ENCODE results near the gene NFKB2.

The NFKB2 gene

DNA sequence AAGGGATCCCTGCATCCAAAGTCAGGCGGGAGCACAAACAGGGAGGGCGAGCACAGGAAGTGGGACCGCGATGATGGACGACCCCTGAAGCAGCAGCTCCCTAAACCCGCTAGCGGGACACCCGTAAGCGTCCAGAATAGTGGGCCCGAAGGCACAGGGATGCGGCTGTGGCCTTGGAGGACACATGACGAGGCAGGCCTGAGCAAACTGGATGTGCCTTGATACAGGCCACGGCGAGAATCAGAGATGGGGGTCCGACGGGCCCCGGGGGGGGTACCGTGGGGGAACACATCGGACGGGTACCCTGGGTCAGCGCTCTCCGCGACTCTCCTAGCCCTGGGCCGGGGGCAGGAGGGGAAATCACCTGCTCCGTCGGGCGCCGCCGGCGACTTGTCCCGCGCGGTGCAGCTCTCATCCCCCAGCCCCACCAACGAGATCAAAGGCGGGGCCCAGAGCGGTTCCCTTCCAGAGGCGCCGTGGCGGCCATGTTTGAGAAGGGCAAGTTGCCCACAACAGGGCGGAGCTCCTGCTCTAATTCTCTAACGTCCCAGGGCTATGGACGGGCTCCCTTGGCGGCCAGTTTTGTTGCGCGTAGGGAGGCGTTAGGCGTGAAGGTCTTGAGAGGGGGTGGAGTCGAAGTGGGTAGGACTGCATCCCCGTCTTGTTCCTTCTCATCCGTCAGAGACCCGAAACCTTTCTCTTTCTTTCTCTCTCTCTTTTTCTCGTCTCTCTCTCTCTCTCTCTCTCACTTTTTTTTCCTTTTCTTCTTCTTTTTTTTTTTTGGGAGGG lies 36.9 kb downstream of the NFKB2 start, which contains the start of gene CUEDC2:
CUEDC2 (minus strand) TSS at position 413 of the 789 bp plus-strand sequence. CDS start 7,386 bp downstream, outside the sequence.
- TF ChIP-seq, protein P1, sequence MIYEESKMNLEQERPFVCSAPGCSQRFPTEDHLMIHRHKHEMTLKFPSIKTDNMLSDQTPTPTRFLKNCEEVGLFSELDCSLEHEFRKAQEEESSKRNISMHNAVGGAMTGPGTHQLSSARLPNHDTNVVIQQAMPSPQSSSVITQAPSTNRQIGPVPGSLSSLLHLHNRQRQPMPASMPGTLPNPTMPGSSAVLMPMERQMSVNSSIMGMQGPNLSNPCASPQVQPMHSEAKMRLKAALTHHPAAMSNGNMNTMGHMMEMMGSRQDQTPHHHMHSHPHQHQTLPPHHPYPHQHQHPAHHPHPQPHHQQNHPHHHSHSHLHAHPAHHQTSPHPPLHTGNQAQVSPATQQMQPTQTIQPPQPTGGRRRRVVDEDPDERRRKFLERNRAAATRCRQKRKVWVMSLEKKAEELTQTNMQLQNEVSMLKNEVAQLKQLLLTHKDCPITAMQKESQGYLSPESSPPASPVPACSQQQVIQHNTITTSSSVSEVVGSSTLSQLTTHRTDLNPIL (CRISPR knock-in tag; IDR thresholded peaks at IDR 0.05; ENCODE audit: low read depth): no peak
- TF ChIP-seq, protein P2, sequence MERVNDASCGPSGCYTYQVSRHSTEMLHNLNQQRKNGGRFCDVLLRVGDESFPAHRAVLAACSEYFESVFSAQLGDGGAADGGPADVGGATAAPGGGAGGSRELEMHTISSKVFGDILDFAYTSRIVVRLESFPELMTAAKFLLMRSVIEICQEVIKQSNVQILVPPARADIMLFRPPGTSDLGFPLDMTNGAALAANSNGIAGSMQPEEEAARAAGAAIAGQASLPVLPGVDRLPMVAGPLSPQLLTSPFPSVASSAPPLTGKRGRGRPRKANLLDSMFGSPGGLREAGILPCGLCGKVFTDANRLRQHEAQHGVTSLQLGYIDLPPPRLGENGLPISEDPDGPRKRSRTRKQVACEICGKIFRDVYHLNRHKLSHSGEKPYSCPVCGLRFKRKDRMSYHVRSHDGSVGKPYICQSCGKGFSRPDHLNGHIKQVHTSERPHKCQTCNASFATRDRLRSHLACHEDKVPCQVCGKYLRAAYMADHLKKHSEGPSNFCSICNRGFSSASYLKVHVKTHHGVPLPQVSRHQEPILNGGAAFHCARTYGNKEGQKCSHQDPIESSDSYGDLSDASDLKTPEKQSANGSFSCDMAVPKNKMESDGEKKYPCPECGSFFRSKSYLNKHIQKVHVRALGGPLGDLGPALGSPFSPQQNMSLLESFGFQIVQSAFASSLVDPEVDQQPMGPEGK (CRISPR knock-in tag; IDR thresholded peaks at IDR 0.05; ENCODE audit: borderline replicate concordance): peak; percentile 27; the same call in 1 of the 2 replicates

DNA sequence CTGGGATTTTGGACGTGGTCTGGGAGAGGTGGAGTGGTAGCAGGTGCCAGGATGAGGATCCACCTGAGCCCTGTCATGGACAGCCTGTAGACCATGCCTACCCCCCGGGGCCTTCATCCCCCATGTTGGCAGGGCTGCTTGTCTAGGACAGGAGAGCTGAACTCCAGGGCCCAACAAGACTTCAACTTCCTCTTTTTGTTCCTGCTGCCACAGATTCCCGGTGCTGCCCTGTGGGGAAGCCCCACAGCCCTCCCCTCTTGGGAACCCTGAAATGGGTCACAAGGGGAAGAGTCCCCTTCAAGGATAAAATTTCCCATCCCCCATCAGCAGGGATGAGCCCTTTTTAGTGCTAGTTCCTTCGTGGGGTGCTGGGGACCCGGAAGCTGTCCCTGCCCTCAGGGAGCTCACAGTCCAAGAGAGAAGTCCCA lies 38.1 kb downstream of the NFKB2 start:
- no peak for ATAC-seq
- TF ChIP-seq ESRRG (CRISPR knock-in tag; IDR thresholded peaks at IDR 0.05): no peak
- TF ChIP-seq TCF4 (CRISPR knock-in tag; IDR thresholded peaks at IDR 0.05; ENCODE audit: borderline replicate concordance): no peak
- TF ChIP-seq ZFP30 (CRISPR knock-in tag; IDR thresholded peaks at IDR 0.05): no peak
- no peak for TF ChIP-seq ISL1 (CRISPR knock-in tag; IDR thresholded peaks at IDR 0.05)
- TF ChIP-seq ZNF70 (CRISPR knock-in tag; IDR thresholded peaks at IDR 0.05): no peak
- TF ChIP-seq, protein P1 (CRISPR knock-in tag; IDR thresholded peaks at IDR 0.05; ENCODE audit: low read depth): no peak
- TF ChIP-seq, protein P3, sequence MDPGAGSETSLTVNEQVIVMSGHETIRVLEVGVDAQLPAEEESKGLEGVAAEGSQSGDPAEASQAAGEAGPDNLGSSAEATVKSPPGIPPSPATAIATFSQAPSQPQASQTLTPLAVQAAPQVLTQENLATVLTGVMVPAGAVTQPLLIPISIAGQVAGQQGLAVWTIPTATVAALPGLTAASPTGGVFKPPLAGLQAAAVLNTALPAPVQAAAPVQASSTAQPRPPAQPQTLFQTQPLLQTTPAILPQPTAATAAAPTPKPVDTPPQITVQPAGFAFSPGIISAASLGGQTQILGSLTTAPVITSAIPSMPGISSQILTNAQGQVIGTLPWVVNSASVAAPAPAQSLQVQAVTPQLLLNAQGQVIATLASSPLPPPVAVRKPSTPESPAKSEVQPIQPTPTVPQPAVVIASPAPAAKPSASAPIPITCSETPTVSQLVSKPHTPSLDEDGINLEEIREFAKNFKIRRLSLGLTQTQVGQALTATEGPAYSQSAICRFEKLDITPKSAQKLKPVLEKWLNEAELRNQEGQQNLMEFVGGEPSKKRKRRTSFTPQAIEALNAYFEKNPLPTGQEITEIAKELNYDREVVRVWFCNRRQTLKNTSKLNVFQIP (CRISPR knock-in tag; IDR thresholded peaks at IDR 0.05; ENCODE audit: borderline replicate concordance, low read depth): no peak
- no peak for TF ChIP-seq ZC3H10 (CRISPR knock-in tag; IDR thresholded peaks at IDR 0.05)
- TF ChIP-seq, protein P4, sequence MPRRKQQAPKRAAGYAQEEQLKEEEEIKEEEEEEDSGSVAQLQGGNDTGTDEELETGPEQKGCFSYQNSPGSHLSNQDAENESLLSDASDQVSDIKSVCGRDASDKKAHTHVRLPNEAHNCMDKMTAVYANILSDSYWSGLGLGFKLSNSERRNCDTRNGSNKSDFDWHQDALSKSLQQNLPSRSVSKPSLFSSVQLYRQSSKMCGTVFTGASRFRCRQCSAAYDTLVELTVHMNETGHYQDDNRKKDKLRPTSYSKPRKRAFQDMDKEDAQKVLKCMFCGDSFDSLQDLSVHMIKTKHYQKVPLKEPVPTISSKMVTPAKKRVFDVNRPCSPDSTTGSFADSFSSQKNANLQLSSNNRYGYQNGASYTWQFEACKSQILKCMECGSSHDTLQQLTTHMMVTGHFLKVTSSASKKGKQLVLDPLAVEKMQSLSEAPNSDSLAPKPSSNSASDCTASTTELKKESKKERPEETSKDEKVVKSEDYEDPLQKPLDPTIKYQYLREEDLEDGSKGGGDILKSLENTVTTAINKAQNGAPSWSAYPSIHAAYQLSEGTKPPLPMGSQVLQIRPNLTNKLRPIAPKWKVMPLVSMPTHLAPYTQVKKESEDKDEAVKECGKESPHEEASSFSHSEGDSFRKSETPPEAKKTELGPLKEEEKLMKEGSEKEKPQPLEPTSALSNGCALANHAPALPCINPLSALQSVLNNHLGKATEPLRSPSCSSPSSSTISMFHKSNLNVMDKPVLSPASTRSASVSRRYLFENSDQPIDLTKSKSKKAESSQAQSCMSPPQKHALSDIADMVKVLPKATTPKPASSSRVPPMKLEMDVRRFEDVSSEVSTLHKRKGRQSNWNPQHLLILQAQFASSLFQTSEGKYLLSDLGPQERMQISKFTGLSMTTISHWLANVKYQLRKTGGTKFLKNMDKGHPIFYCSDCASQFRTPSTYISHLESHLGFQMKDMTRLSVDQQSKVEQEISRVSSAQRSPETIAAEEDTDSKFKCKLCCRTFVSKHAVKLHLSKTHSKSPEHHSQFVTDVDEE (CRISPR knock-in tag; IDR thresholded peaks at IDR 0.05): no peak
- TF ChIP-seq PPARA (CRISPR knock-in tag; IDR thresholded peaks at IDR 0.05; ENCODE audit: borderline replicate concordance): no peak
- no peak for TF ChIP-seq ZNF8 (CRISPR knock-in tag; IDR thresholded peaks at IDR 0.05)
- no peak for TF ChIP-seq SNAI2 (CRISPR knock-in tag; IDR thresholded peaks at IDR 0.05)
- TF ChIP-seq, protein P2 (CRISPR knock-in tag; IDR thresholded peaks at IDR 0.05; ENCODE audit: borderline replicate concordance): no peak
- TF ChIP-seq BACH2 (CRISPR knock-in tag; IDR thresholded peaks at IDR 0.05; ENCODE audit: borderline replicate concordance): no peak

More for the DNA sequence above, 36.9 kb downstream of the NFKB2 start, which contains the start of gene CUEDC2:
- peak; percentile 96 for ATAC-seq

DNA sequence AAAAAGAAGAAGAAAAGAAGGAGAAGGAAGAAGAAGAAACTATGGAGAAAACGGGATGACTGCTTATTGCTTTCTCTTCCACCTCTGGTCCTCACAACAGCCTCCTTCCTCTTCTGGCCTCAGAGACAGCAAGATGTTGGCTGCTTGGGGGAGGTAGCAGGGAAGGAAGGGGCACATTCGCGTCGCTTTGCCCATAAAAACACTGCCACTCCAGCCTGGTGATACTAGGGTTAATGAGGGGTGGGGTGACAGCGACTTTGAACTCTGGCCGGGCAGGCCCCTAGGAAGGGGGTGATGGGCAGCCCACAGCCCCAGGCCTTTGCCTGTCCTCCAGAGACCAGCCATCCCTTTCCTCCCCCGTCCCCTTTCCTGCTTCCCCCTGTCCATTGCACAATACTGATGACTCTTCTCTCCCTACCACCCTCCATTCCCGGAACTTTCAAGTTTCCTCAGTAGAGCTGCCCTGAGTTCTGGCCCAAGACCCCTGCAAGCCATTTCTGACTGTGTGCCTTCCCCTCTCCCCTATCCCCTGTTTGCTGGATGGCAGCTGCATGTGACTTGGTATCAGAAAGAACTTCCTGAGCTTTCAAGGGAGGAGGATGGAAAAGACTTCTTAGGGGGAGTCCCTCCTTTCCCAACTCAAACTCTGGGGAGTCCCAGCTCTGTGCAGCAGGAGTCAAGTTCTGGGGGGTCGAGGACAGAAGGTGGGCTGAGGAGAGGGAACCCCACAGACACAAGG lies 39.1 kb downstream of the NFKB2 start:
- no peak for ATAC-seq
- no peak for TF ChIP-seq SNAI2 (CRISPR knock-in tag; IDR thresholded peaks at IDR 0.05)
- no peak for TF ChIP-seq OSR1 (CRISPR knock-in tag; IDR thresholded peaks at IDR 0.05)
- TF ChIP-seq ZC3H10 (CRISPR knock-in tag; IDR thresholded peaks at IDR 0.05): no peak
- TF ChIP-seq ZNF70 (CRISPR knock-in tag; IDR thresholded peaks at IDR 0.05): no peak
- TF ChIP-seq, protein P1 (CRISPR knock-in tag; IDR thresholded peaks at IDR 0.05; ENCODE audit: low read depth): no peak
- TF ChIP-seq, protein P4 (CRISPR knock-in tag; IDR thresholded peaks at IDR 0.05): no peak
- TF ChIP-seq CSDC2 (CRISPR knock-in tag; IDR thresholded peaks at IDR 0.05): no peak
- no peak for TF ChIP-seq ESRRG (CRISPR knock-in tag; IDR thresholded peaks at IDR 0.05)
- TF ChIP-seq GLIS3 (CRISPR knock-in tag; IDR thresholded peaks at IDR 0.05): no peak
- no peak for TF ChIP-seq ZFP30 (CRISPR knock-in tag; IDR thresholded peaks at IDR 0.05)
- TF ChIP-seq TCF4 (CRISPR knock-in tag; IDR thresholded peaks at IDR 0.05; ENCODE audit: borderline replicate concordance): no peak
- no peak for TF ChIP-seq BACH2 (CRISPR knock-in tag; IDR thresholded peaks at IDR 0.05; ENCODE audit: borderline replicate concordance)
- no peak for TF ChIP-seq PPARA (CRISPR knock-in tag; IDR thresholded peaks at IDR 0.05; ENCODE audit: borderline replicate concordance)

Data from SK-N-SH treated with all-trans-retinoic acid at 6 μM for 48 hours (cell line).